OCI-LY3 (cell line): Measurements from ENCODE around the gene SNAPC2.

ENCODE experiments used
- H2AFZ ChIP-seq: fragments of 200-600, 300-600 bp; shearing (Covaris generic); 2 replicates; pipeline ENCODE4 v1.6.0; 2014; ENCODE audit warnings: antibody characterized with exemption, low read depth, low read length
- H3K27ac ChIP-seq: fragments of 200-600, 300-600 bp; sonication (generic); 2 replicates; pipeline ENCODE4 v1.5.1; 2014; ENCODE audit warnings: mild to moderate bottlenecking, low read length, moderate library complexity, mixed read lengths
- H3K27me3 ChIP-seq: fragments of 200-600, 300-600 bp; sonication (generic); 2 replicates; pipeline ENCODE4 v1.6.1; 2014; ENCODE audit warnings: low read depth, low read length, mixed read lengths
- H3K36me3 ChIP-seq: fragments of 200-600, 300-600 bp; sonication (generic); replicated peaks from 2 replicates; pipeline ENCODE3; 2014; ENCODE audit warnings: low read depth, low read length, mixed read lengths
- H3K4me1 ChIP-seq: fragments of 300-600, 200-600 bp; sonication (generic); 2 replicates; pipeline ENCODE4 v1.6.1; 2014; ENCODE audit warnings: low read length, mixed read lengths
- H3K4me2 ChIP-seq: fragments of 200-600, 300-600 bp; sonication (generic); 2 replicates; pipeline ENCODE4 v1.6.1; 2014; ENCODE audit warnings: low read length, mixed read lengths
- H3K4me3 ChIP-seq: fragments of 300-600, 200-600 bp; sonication (generic); 2 replicates; pipeline ENCODE4 v1.5.1; 2014; ENCODE audit warnings: antibody characterized with exemption, mild to moderate bottlenecking, low read length, moderate library complexity
- H3K79me2 ChIP-seq: fragments of 300-600, 200-600 bp; shearing (Covaris generic); 2 replicates; pipeline ENCODE4 v1.6.1; 2014; ENCODE audit warnings: mild to moderate bottlenecking, low read length, mixed read lengths
- H3K9ac ChIP-seq: fragments of 300-600, 200-600 bp; shearing (Covaris generic); 2 replicates; pipeline ENCODE4 v1.6.0; 2014; ENCODE audit warnings: mild to moderate bottlenecking, low read length, moderate library complexity
- H3K9me3 ChIP-seq: fragments of 200-600, 300-600 bp; shearing (Covaris generic); 2 replicates; pipeline ENCODE4 v1.6.1; 2014; ENCODE audit warnings: low read length, mixed read lengths; ENCODE audit not compliant: insufficient read depth
- H4K20me1 ChIP-seq: fragments of 200-600, 300-600 bp; sonication (generic); 2 replicates; pipeline ENCODE4 v1.6.1; 2016; ENCODE audit warnings: low read length, mixed read lengths; ENCODE audit not compliant: insufficient read depth
- EZH2phosphoT487 ChIP-seq: fragments of 200-600 bp; shearing (Covaris generic); IDR thresholded peaks from 2 replicates; pipeline ENCODE4 v1.6.1; 2018; ENCODE audit warnings: antibody characterized with exemption, mixed run types, low read depth
- TF ChIP-seq, protein P1 (sequence below): fragments of 200-600, 300-600 bp; sonication (generic); IDR thresholded peaks from 2 replicates; pipeline ENCODE4 v1.5.1; 2014; ENCODE audit warnings: antibody characterized with exemption, low read length, low read depth

The SNAPC2 gene

DNA sequence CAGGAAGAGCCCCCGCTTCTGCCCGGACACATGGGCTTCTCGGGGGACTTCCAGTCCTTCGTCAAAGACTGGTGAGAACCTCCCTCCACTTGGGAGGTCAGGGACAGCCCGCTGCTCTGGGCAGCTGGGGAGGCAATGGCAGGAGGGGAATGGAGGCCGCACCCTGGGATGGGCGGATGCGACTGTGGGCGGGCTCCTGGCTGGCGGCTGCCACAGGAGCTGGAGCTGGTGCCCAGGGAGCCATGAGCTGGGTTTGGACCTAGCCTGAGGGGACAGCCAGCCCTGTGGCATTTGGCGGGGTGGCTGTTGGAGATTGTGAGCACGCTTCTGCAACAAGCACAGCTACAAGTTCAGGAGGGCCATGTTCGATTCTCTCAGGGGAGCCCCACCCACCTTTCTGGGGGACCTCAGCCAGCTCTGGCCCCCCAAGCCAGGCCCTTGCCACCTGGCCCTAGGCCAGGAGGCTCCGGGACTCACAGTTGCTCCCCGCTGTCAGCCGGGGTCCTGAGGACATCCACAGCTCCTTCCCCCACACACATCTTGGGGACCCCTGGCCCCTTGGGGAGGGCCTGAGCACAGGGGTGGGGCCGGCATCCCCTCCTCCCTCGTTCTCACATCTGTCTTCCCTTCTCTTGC lies 8.5 kb upstream of the SNAPC2 start:
- H3K9me3 ChIP-seq = no peaks in the 10 kb centered on the region
- peaks cover 6% of the 10 kb centered on the region; the same call in 1 of the 2 replicates for H3K4me1 ChIP-seq
- peaks cover 16% of the 10 kb centered on the region for H4K20me1 ChIP-seq

DNA sequence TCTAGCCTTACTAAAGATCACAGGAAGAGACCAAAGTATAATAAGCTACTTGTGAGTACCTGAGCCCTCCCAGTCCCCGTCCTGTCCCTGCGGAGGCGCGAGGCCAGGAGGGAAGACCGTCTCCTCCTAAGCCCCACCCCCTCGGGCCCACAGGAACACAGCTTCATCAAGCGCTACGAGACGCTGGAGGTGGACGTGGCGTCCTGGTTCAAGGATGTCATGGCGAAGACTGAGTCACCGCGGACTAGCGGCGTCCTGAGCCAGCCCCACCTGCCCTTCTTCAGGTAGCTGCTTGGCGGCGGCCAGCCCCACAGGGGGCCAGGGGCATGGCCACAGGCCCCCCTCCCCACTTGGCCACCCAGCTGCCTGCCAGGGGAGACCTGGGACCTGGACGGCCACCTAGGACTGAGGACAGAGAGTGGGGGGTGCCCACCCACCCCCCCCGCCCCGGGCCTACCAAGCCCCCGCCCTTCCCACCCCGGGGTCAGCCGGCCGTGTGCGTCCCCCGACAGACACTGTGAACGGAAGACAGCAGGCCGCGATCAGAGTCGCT lies 7.9 kb upstream of the SNAPC2 start:
- no peak overlapping the region for H3K27ac ChIP-seq
- no peaks in the 10 kb centered on the region for H3K27me3 ChIP-seq
- no peak for TF ChIP-seq EZH2phosphoT487
- TF ChIP-seq, protein P1, sequence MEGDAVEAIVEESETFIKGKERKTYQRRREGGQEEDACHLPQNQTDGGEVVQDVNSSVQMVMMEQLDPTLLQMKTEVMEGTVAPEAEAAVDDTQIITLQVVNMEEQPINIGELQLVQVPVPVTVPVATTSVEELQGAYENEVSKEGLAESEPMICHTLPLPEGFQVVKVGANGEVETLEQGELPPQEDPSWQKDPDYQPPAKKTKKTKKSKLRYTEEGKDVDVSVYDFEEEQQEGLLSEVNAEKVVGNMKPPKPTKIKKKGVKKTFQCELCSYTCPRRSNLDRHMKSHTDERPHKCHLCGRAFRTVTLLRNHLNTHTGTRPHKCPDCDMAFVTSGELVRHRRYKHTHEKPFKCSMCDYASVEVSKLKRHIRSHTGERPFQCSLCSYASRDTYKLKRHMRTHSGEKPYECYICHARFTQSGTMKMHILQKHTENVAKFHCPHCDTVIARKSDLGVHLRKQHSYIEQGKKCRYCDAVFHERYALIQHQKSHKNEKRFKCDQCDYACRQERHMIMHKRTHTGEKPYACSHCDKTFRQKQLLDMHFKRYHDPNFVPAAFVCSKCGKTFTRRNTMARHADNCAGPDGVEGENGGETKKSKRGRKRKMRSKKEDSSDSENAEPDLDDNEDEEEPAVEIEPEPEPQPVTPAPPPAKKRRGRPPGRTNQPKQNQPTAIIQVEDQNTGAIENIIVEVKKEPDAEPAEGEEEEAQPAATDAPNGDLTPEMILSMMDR = no peak
- no peak overlapping the region for H3K9ac ChIP-seq
- H3K4me3 ChIP-seq = no peak overlapping the region
- H3K4me1 ChIP-seq = peaks cover 6% of the 10 kb centered on the region; the same call in 1 of the 2 replicates
- H3K79me2 ChIP-seq = peaks cover 14% of the 10 kb centered on the region
- no peak overlapping the region for H2AFZ ChIP-seq
- peaks cover 21% of the 10 kb centered on the region for H3K36me3 ChIP-seq
- peaks cover 15% of the 10 kb centered on the region for H4K20me1 ChIP-seq
- H3K4me2 ChIP-seq = no peak overlapping the region
- no peaks in the 10 kb centered on the region for H3K9me3 ChIP-seq

More for the DNA sequence above, 8.5 kb upstream of the SNAPC2 start:
- H3K4me3 ChIP-seq = no peak overlapping the region
- H3K27me3 ChIP-seq = no peaks in the 10 kb centered on the region
- no peak overlapping the region for H2AFZ ChIP-seq
- H3K9ac ChIP-seq = no peak overlapping the region
- no peak overlapping the region for H3K27ac ChIP-seq
- H3K79me2 ChIP-seq = peaks cover 18% of the 10 kb centered on the region
- H3K36me3 ChIP-seq = peaks cover 21% of the 10 kb centered on the region
- TF ChIP-seq, protein P1 = no peak
- TF ChIP-seq EZH2phosphoT487 = no peak
- H3K4me2 ChIP-seq = no peak overlapping the region

DNA sequence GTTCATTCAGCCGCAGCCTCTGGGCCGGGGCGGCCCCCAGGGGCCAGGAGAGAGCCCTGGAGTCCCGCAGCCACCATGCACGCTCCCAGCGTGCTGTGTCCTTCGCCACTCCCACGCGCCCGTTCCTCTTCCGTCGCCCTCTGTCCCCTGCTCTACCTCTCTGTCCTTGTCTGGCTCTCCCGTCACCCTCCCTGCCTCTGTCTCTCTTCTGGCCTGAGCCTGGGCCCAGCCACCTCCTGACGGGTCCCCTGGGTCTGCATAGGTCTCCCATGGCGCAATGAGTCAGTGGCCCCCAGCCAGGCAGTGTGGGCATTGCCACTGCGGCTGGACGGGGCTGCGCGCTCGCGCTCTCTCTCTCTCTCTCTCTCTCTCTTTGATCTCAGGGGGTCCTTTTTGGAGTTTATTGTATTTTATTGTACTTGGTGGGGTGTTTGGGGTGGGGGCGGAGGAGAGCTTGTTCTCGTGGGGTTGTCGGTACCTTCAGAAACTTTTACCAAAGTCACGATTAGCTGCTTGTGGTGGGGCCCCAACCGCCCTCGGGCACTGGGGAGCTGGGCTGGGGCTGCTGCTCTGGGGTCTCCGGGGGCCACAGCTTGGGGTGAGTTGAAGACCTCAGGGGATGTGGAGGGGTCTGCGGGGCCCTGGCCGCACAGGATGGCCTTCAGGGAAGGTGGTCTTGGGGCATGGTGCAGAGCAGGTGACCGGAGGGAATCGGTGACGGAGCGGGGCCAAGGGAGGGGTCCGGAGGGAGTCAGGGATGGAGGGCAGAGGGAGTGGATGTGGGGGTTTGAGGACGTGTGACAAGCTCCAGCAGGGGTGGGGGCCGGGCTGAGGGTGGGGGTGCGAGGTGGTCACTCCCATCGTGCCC lies 7.2 kb upstream of the SNAPC2 start:
- Histone ChIP-seq H3K9ac (no peak overlapping the region), H3K4me3 (no peak overlapping the region), H3K4me2 (no peak overlapping the region), H4K20me1 (peaks cover 10% of the 10 kb centered on the region; the same call in 1 of the 2 replicates), H2AFZ (no peak overlapping the region), H3K27ac (no peak overlapping the region), H3K9me3 (no peaks in the 10 kb centered on the region), H3K36me3 (peaks cover 21% of the 10 kb centered on the region), H3K4me1 (peaks cover 6% of the 10 kb centered on the region; the same call in 1 of the 2 replicates), H3K27me3 (no peaks in the 10 kb centered on the region), H3K79me2 (peaks cover 7% of the 10 kb centered on the region)
- TF ChIP-seq, protein P1 = no peak
- TF ChIP-seq EZH2phosphoT487 = no peak

DNA sequence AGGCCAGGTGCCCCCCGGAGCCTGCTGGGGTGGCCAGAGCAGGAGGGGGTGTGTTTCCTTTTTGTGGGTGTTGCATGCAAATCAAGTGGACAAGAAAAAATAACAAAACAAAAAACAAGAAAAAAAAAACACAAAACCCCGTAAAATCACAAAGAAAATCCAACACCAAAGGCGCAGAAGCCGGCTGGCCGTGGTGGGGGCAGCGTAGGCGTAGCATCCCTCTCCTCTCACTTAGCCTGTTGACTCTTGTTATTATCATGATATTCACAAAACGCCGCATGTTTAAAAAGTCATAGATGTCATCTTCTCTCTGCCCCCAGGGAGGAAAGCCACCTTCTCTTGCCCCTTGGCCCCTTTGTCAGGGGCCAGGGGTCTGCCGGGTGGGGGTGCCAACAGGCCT lies 6.5 kb upstream of the SNAPC2 start:
- Histone ChIP-seq H3K4me2 (no peak overlapping the region), H3K9ac (no peak overlapping the region), H3K9me3 (no peaks in the 10 kb centered on the region), H3K79me2 (peaks cover under 1% of the 10 kb centered on the region; the same call in 1 of the 2 replicates), H3K27me3 (no peaks in the 10 kb centered on the region), H2AFZ (no peak overlapping the region), H3K36me3 (peaks cover 21% of the 10 kb centered on the region), H4K20me1 (peaks cover 4% of the 10 kb centered on the region; the same call in 1 of the 2 replicates), H3K4me3 (no peak overlapping the region), H3K4me1 (peaks cover 6% of the 10 kb centered on the region; the same call in 1 of the 2 replicates), H3K27ac (no peak overlapping the region)
- no peak for TF ChIP-seq EZH2phosphoT487
